ENCODE measurements around the gene MGAT3.

GRCh38 chr22:39512026-39512425 lies 55.2 kb downstream of the MGAT3 start:
- TF ChIP-seq CTCF (IDR thresholded peaks at IDR 0.05; ENCODE audit: low read length) (no peak), EZH2phosphoT487 (IDR thresholded peaks at IDR 0.05; ENCODE audit: low read length) (no peak)

All from MM.1S (cell line).